Spinal cord (tissue), 4 donors: ENCODE data around the gene SLAMF7. TPM values are rescaled to one million over a fixed set of nuclear protein-coding genes. Genes with fewer than 3 reads are reported as not detected.

Source experiments
- polyA plus RNA-seq, 2 donors: library from polyadenylated mRNA; unstranded; fragments of 120-200 nt; gene quantifications; one replicate each; pipeline ENCODE4 v1.2.1, GENCODE V29; 2013; ENCODE audit not compliant: insufficient read length in 2 of 2
- total RNA-seq, 2 donors: library from RNA; depleted of rRNA in 1 of 2; stranded (reverse); fragments of 120-200 nt in 1 of 2; fragments of >200 nt in 1 of 2; gene quantifications; one replicate each; pipeline versions ENCODE4 v1.2.3 to v1.2.4, GENCODE V29; 2013 to 2014

Gene SLAMF7
- total and polyA plus RNA-seq, 4 donors, result 0.11 to 0.59 TPM; not detected in 2

Other genes with a start within 250 kb of the SLAMF7 start
- gene SLAMF6, start 216.0 kb upstream of the SLAMF7 start, total RNA-seq, result under 1 TPM; 0.10 to 0.11 TPM
- under 1 TPM in 1 of 2 donors, not detected in 1; 0.14 TPM for gene SLAMF6, start 216.0 kb upstream of the SLAMF7 start, polyA plus RNA-seq
- 10 to 100 TPM in 1 of 2 donors, 1 to 10 TPM in 1; 4.6 to 10.1 TPM for gene CD84, start 159.8 kb upstream of the SLAMF7 start, total RNA-seq
- gene CD84, start 159.8 kb upstream of the SLAMF7 start, polyA plus RNA-seq, result 1 to 10 TPM; 3.3 to 6.0 TPM
- not detected for gene SLAMF1, start 92.2 kb upstream of the SLAMF7 start, total RNA-seq
- not detected for gene SLAMF1, start 92.2 kb upstream of the SLAMF7 start, polyA plus RNA-seq
- gene CD48, start 27.4 kb upstream of the SLAMF7 start, total RNA-seq, result 1 to 10 TPM; 1.1 to 9.4 TPM
- under 1 TPM in 1 of 2 donors, not detected in 1; 0.62 TPM for gene CD48, start 27.4 kb upstream of the SLAMF7 start, polyA plus RNA-seq
- gene LY9, start 56.9 kb downstream of the SLAMF7 start, total RNA-seq, result under 1 TPM in 1 of 2 donors, not detected in 1; 0.10 TPM
- gene LY9, start 56.9 kb downstream of the SLAMF7 start, polyA plus RNA-seq, result under 1 TPM; 0.15 to 0.35 TPM
- under 1 TPM in 1 of 2 donors, not detected in 1; 0.69 TPM for gene CD244, start 123.6 kb downstream of the SLAMF7 start, total RNA-seq
- under 1 TPM in 1 of 2 donors, not detected in 1; 0.11 TPM for gene CD244, start 123.6 kb downstream of the SLAMF7 start, polyA plus RNA-seq
- 1 to 10 TPM in 1 of 2 donors, under 1 TPM in 1; 0.22 to 1.1 TPM for gene ITLN1, start 145.9 kb downstream of the SLAMF7 start, total RNA-seq
- not detected for gene ITLN1, start 145.9 kb downstream of the SLAMF7 start, polyA plus RNA-seq
- under 1 TPM; 0.17 to 0.20 TPM for gene ITLN2, start 215.6 kb downstream of the SLAMF7 start, total RNA-seq
- under 1 TPM in 1 of 2 donors, not detected in 1; 0.21 TPM for gene ITLN2, start 215.6 kb downstream of the SLAMF7 start, polyA plus RNA-seq